ENCODE measurements around the gene YEATS2.

DNA sequence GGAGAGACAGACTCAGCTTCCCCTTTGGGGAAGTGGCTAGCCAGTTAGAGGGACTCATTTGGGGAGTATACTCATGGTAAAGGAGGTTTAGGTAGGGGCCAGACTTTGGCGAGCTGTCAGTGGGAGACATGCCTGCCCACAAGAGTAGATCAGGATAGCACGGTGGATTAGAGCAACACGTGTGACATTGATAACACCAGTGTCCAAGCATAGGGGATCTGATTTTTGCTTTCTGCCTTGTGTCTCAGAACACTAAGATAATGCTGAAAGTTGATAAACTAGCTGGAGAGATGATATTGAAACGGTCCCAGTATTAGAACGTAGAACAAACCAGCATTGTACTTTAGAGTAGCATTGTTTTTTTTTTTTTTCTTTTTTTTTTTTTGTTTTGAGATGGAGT lies 101.9 kb downstream of the YEATS2 start:
- TF ChIP-seq, protein P1, sequence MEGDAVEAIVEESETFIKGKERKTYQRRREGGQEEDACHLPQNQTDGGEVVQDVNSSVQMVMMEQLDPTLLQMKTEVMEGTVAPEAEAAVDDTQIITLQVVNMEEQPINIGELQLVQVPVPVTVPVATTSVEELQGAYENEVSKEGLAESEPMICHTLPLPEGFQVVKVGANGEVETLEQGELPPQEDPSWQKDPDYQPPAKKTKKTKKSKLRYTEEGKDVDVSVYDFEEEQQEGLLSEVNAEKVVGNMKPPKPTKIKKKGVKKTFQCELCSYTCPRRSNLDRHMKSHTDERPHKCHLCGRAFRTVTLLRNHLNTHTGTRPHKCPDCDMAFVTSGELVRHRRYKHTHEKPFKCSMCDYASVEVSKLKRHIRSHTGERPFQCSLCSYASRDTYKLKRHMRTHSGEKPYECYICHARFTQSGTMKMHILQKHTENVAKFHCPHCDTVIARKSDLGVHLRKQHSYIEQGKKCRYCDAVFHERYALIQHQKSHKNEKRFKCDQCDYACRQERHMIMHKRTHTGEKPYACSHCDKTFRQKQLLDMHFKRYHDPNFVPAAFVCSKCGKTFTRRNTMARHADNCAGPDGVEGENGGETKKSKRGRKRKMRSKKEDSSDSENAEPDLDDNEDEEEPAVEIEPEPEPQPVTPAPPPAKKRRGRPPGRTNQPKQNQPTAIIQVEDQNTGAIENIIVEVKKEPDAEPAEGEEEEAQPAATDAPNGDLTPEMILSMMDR (IDR thresholded peaks at IDR 0.05 in 4 of 5, conservative IDR thresholded peaks at IDR 0.05 in 1 of 5) = no peak
- no peak for TF ChIP-seq POLR2A (IDR thresholded peaks at IDR 0.05)
